OCI-LY7 (cell line): ENCODE measurements around the gene ARF4.

Experiments used
- CTCF ChIP-seq: fragments of 200-600 bp; sonication (generic); conservative IDR thresholded peaks from 2 replicates; pipeline ENCODE4 v1.5.1; 2014; ENCODE audit warnings: mild to moderate bottlenecking, antibody characterized with exemption, low read length, moderate library complexity, mixed read lengths
- EZH2phosphoT487 ChIP-seq: fragments of 200-600 bp; sonication (generic); IDR thresholded peaks from 2 replicates; pipeline ENCODE4 v1.6.1; 2018; ENCODE audit warnings: low read depth, borderline replicate concordance, mild to moderate bottlenecking, mixed run types, antibody characterized with exemption, low read length, moderate library complexity, mixed read lengths

- TF ChIP-seq CTCF = no peak
- no peak for TF ChIP-seq EZH2phosphoT487
Measured at GRCh38 chr3:57624801-57625200, 27.7 kb upstream of the ARF4 start.
